WTC11 (cell line): ENCODE results near the gene SHISA9. TPM values are rescaled to one million over a fixed set of nuclear protein-coding genes. Genes with fewer than 3 reads are reported as not detected.

Experiments
- ATAC-seq: fragments of 200-7000 bp; cut with Tn5 transposase; 2 replicates; pipeline ENCODE4 v1.10.0; 2021; ENCODE audit warnings: mild to moderate bottlenecking, moderate library complexity
- CTCF ChIA-PET: fragments of 300-600 bp; sonication (Branson Sonifier 250); formaldehyde crosslinking; loops from one replicate; lab custom pipeline; 2021; ENCODE audit warnings: antibody characterized with exemption; lab: Charles Lee
- POLR2A ChIA-PET: fragments of 350-600 bp; sonication (Branson Sonifier 250); formaldehyde crosslinking; loops from one replicate; lab custom pipeline; 2021; ENCODE audit warnings: antibody characterized with exemption; lab: Charles Lee
- DNase-seq: peaks from one replicate; pipeline ENCODE4 v3.0.0; 2021; ENCODE audit warnings: low spot score
- H3K27ac Mint-ChIP-seq: 2 replicates; pipeline ENCODE4 v1.8.0; 2021; ENCODE audit warnings: mixed read lengths
- H3K27me3 Mint-ChIP-seq: 2 replicates; pipeline ENCODE4 v1.8.0; 2021; ENCODE audit warnings: low read depth, mild to moderate bottlenecking, moderate library complexity, mixed read lengths
- H3K36me3 Mint-ChIP-seq: 2 replicates; pipeline ENCODE4 v1.8.0; 2021; ENCODE audit warnings: mixed read lengths
- H3K4me1 Mint-ChIP-seq: 2 replicates; pipeline ENCODE4 v1.8.0; 2022; ENCODE audit warnings: mixed read lengths
- H3K4me3 Mint-ChIP-seq: 2 replicates; pipeline ENCODE4 v1.8.0; 2021; ENCODE audit warnings: mild to moderate bottlenecking, moderate library complexity, mixed read lengths
- H3K9me3 Mint-ChIP-seq: 2 replicates; pipeline ENCODE4 v1.8.0; 2021; ENCODE audit warnings: mixed read lengths
- ATF3 ChIP-seq: sonication (generic); formaldehyde crosslinking; conservative IDR thresholded peaks from 2 replicates; pipeline ENCODE4 v1.8.1; 2022; ENCODE audit warnings: mild to moderate bottlenecking, missing genetic modification reagents
- CTCF ChIP-seq: fragments of 200-600 bp; IDR thresholded peaks from 2 replicates; pipeline ENCODE4 v1.8.0; 2022; ENCODE audit warnings: antibody characterized with exemption
- ESRRA ChIP-seq: sonication (generic); formaldehyde crosslinking; IDR thresholded peaks from 2 replicates; pipeline ENCODE4 v1.8.1; 2022; ENCODE audit warnings: mild to moderate bottlenecking, missing genetic modification reagents, borderline replicate concordance
- FOXP4 ChIP-seq: sonication (generic); formaldehyde crosslinking; IDR thresholded peaks from 2 replicates; pipeline ENCODE4 v1.8.0; 2022; ENCODE audit warnings: mild to moderate bottlenecking, missing genetic modification reagents
- IRF2 ChIP-seq: sonication (generic); formaldehyde crosslinking; IDR thresholded peaks from 2 replicates; pipeline ENCODE4 v1.8.0; 2022; ENCODE audit warnings: low read depth, missing genetic modification reagents, borderline replicate concordance
- NFATC4 ChIP-seq: fragments of 250-450 bp; sonication (Bioruptor Pico); IDR thresholded peaks from 2 replicates; pipeline ENCODE4 v1.9.0; 2021; ENCODE audit warnings: mild to moderate bottlenecking
- NFYB ChIP-seq: sonication (generic); formaldehyde crosslinking; conservative IDR thresholded peaks from 2 replicates; pipeline ENCODE4 v1.8.0; 2022; ENCODE audit warnings: low read depth, missing genetic modification reagents
- NR1H2 ChIP-seq: sonication (generic); formaldehyde crosslinking; IDR thresholded peaks from 2 replicates; pipeline ENCODE4 v1.9.0; 2021; ENCODE audit warnings: mild to moderate bottlenecking, moderate library complexity, missing genetic modification reagents
- NR2C2 ChIP-seq: sonication (generic); formaldehyde crosslinking; IDR thresholded peaks from 2 replicates; pipeline ENCODE4 v1.8.0; 2022; ENCODE audit warnings: mild to moderate bottlenecking, missing genetic modification reagents
- PRDM15 ChIP-seq: sonication (generic); formaldehyde crosslinking; IDR thresholded peaks from 2 replicates; pipeline ENCODE4 v1.8.0; 2022; ENCODE audit warnings: missing genetic modification reagents
- PREB ChIP-seq: sonication (generic); formaldehyde crosslinking; IDR thresholded peaks from 2 replicates; pipeline ENCODE4 v1.8.1; 2022; ENCODE audit warnings: mild to moderate bottlenecking, missing genetic modification reagents, moderate library complexity, borderline replicate concordance
- SP1 ChIP-seq: sonication (generic); formaldehyde crosslinking; conservative IDR thresholded peaks from 2 replicates; pipeline ENCODE4 v1.8.1; 2022; ENCODE audit warnings: missing genetic modification reagents
- USF2 ChIP-seq: sonication (generic); formaldehyde crosslinking; IDR thresholded peaks from 2 replicates; pipeline ENCODE4 v1.8.1; 2023; ENCODE audit warnings: mild to moderate bottlenecking, missing genetic modification reagents, moderate library complexity
- ZBTB43 ChIP-seq: sonication (generic); formaldehyde crosslinking; IDR thresholded peaks from 2 replicates; pipeline ENCODE4 v1.8.1; 2023; ENCODE audit warnings: mild to moderate bottlenecking, missing genetic modification reagents
- ZNF121 ChIP-seq: sonication (generic); formaldehyde crosslinking; IDR thresholded peaks from 2 replicates; pipeline ENCODE4 v1.8.0; 2023; ENCODE audit warnings: missing genetic modification reagents
- ZNF263 ChIP-seq: sonication (generic); formaldehyde crosslinking; IDR thresholded peaks from 2 replicates; pipeline ENCODE4 v1.8.1; 2022; ENCODE audit warnings: low read depth, mild to moderate bottlenecking, moderate library complexity, missing genetic modification reagents
- ZNF317 ChIP-seq: sonication (generic); formaldehyde crosslinking; IDR thresholded peaks from 2 replicates; pipeline ENCODE4 v1.8.1; 2023; ENCODE audit warnings: low read depth, mild to moderate bottlenecking, moderate library complexity, missing genetic modification reagents, borderline replicate concordance
- total RNA-seq: library from RNA; stranded (reverse); gene quantifications from 3 replicates; pipeline ENCODE4 v1.2.3, GENCODE V29; 2021

SHISA9 gene
- total RNA-seq, 1 experiment from 2014 or later = 37.5 TPM

- no peak overlapping the region for H3K27ac Mint-ChIP-seq
- TF ChIP-seq ATF3 (CRISPR knock-in tag) (no peak), CTCF (peak; percentile 48; the same call in 1 of the 2 replicates)
- peaks cover 36% of the 10 kb centered on the region for H3K4me1 Mint-ChIP-seq
- no peaks in the 10 kb centered on the region for H3K36me3 Mint-ChIP-seq
- ChIA-PET POLR2A (no interaction called here), CTCF (no interaction called here)
- DNase-seq = peak; percentile 24
- ATAC-seq = peak; percentile 14
- peaks cover 14% of the 10 kb centered on the region for H3K27me3 Mint-ChIP-seq
- no peak overlapping the region for H3K4me3 Mint-ChIP-seq
- peaks cover 7% of the 10 kb centered on the region for H3K9me3 Mint-ChIP-seq
These were observed 4.8 kb upstream of the SHISA9 start for GRCh38 chr16:12896562-12896961.

GRCh38 chr16:12898551-12898950, 2.8 kb upstream of the SHISA9 start:
- Mint-ChIP-seq H3K9me3 (peaks cover 7% of the 10 kb centered on the region), H3K36me3 (no peaks in the 10 kb centered on the region), H3K4me1 (peaks cover 36% of the 10 kb centered on the region), H3K27me3 (peaks cover 14% of the 10 kb centered on the region), H3K4me3 (no peak overlapping the region), H3K27ac (no peak overlapping the region)
- CTCF ChIA-PET = interaction anchor here (0.6 to 2.8 kb wide), 24 partner anchors 9 to 868 kb away, joined by 3 to 25 read pairs (median 3); no protein-coding TSS in a partner anchor
- no peak for TF ChIP-seq PREB (CRISPR knock-in tag)
- TF ChIP-seq IRF2 (CRISPR knock-in tag) = no peak
- TF ChIP-seq FOXP4 (CRISPR knock-in tag) = no peak
- no peak for TF ChIP-seq ZBTB43 (CRISPR knock-in tag)
- no peak for TF ChIP-seq SP1 (CRISPR knock-in tag)
- no peak for TF ChIP-seq ZNF317 (CRISPR knock-in tag)
- TF ChIP-seq NFYB (CRISPR knock-in tag) = no peak
- no peak for TF ChIP-seq ZNF121 (CRISPR knock-in tag)
- no peak for TF ChIP-seq NR2C2
- no peak for TF ChIP-seq USF2 (CRISPR knock-in tag)
- TF ChIP-seq NFATC4 (CRISPR knock-in tag) = no peak
- TF ChIP-seq ZNF263 (CRISPR knock-in tag) = no peak
- no peak for TF ChIP-seq PRDM15 (CRISPR knock-in tag)
- TF ChIP-seq NR1H2 (CRISPR knock-in tag) = no peak
- no peak for TF ChIP-seq ESRRA (CRISPR knock-in tag)
- POLR2A ChIA-PET = interaction anchor here (1.0 kb wide), 1 partner anchor 15 kb away, joined by 3 read pairs; no protein-coding TSS in a partner anchor
- ATAC-seq = 0 out of 2 replicates have a peak, but pooled peaks have one; percentile 3
- DNase-seq = no peak
